Activated naive CD4-positive, alpha-beta T cell treated with anti-CD3 and anti-CD28 coated beads, Interleukin-2, amount 50 U/mL, for 24 hours (primary cell): ENCODE data around the gene TMUB1.

Source experiments
- H3K27ac Mint-ChIP-seq: one replicate; pipeline ENCODE4 v1.8.0; 2021; ENCODE audit warnings: mild to moderate bottlenecking, mixed read lengths
- H3K27me3 Mint-ChIP-seq: one replicate; pipeline ENCODE4 v1.8.0; 2021; ENCODE audit warnings: mixed read lengths
- H3K36me3 Mint-ChIP-seq: one replicate; pipeline ENCODE4 v1.8.0; 2021; ENCODE audit warnings: mixed read lengths
- H3K4me1 Mint-ChIP-seq: one replicate; pipeline ENCODE4 v1.8.0; 2021; ENCODE audit warnings: mixed read lengths
- H3K4me3 Mint-ChIP-seq: one replicate; pipeline ENCODE4 v1.8.0; 2021; ENCODE audit warnings: mild to moderate bottlenecking, mixed read lengths
- H3K9me3 Mint-ChIP-seq: one replicate; pipeline ENCODE4 v1.8.0; 2021; ENCODE audit warnings: mixed read lengths

TMUB1 gene

DNA sequence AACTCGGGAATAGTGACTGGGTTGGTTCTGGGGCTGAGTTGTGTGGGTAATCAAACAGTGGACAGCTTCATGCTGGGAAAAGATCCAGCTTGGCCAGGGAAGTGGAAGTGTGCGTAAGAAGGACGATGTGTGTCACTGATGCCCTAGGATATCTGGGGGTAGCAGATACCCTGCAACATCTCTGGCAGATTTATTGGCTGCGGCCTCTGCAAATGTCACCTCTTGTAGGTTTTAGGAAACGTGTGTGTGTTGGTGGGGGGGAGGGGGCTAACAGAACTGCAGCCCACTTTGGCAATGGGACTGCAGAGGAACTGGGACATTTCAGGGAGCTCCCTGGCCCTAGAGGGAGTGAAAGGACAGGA is 2.0 kb upstream of the TMUB1 start:
- Mint-ChIP-seq H3K27me3 (no peaks in the 10 kb centered on the region), H3K27ac (peak overlapping the region; percentile 83), H3K4me1 (peaks cover 39% of the 10 kb centered on the region), H3K4me3 (peak overlapping the region; percentile 60), H3K36me3 (peaks cover 2% of the 10 kb centered on the region), H3K9me3 (no peaks in the 10 kb centered on the region)

DNA sequence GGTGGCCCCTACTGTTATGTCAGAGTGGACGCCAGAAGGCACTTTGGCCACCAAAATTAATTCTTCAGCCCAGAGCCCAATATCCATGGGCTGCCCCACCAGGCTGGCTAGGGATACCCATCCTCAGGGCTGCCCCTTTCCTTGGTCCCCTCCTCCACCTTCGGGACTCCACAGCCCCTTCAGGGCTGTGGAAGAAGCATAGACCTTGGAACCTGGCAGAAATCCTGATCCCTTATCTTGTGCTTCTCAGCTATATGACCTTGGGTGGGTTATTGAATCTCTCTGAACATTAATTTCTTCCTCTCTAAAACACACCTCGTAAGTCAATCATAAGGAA is 499 bp upstream of the TMUB1 start:
- Mint-ChIP-seq H3K27me3 (no peaks in the 10 kb centered on the region), H3K36me3 (peaks cover 2% of the 10 kb centered on the region), H3K4me1 (peaks cover 40% of the 10 kb centered on the region), H3K9me3 (no peaks in the 10 kb centered on the region), H3K4me3 (peak overlapping the region; percentile 76), H3K27ac (no peak overlapping the region)

DNA sequence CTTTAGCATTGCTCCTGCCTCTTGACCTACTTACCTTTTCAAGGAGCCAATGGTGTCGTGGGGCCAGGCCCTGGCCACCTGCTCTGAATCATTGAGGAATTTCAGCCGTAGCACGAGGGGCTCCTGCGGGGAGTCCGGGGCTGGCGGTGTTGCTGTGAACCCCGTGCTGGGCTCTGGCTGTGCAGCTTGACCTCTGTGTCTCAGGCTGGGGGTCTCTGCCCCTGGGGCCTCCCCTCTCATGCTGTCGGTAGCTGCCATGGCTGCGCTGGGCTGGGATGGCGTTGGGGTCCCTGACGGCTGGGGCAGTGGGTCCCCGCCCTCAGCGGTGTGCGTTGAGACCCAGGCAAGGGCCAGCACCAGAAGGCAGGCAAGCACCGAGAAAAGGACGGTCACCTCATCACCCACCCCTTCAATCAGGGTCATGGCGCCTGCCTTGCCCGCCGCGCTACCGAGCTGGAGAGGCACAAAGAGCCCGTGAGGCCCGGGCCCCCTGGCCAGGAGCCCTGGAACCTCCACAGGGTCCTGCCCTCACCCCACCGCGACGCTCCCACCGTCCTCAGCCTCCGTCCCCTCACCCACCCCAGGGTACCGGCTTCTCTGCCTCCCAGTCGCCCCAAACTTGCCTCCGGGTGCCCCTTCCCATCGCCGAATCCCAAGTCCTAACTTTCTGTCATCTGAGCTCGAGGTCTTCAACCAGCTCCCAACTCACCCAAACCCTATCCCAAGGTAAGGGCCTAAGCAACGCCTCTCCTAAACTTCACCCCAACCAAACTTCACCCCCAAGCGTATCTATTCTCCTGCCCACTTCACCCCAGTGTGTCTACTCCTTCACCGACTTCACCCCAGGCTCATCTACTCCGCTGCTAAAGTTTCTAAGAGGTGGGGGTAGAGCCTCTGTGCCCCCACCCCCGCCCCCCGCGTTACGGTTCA is 887 bp downstream of the TMUB1 start:
- no peaks in the 10 kb centered on the region for H3K9me3 Mint-ChIP-seq
- H3K36me3 Mint-ChIP-seq = peaks cover 2% of the 10 kb centered on the region
- no peaks in the 10 kb centered on the region for H3K27me3 Mint-ChIP-seq
- H3K4me1 Mint-ChIP-seq = peaks cover 40% of the 10 kb centered on the region
- H3K4me3 Mint-ChIP-seq = peak overlapping the region; percentile 96
- H3K27ac Mint-ChIP-seq = peak overlapping the region; percentile 96

DNA sequence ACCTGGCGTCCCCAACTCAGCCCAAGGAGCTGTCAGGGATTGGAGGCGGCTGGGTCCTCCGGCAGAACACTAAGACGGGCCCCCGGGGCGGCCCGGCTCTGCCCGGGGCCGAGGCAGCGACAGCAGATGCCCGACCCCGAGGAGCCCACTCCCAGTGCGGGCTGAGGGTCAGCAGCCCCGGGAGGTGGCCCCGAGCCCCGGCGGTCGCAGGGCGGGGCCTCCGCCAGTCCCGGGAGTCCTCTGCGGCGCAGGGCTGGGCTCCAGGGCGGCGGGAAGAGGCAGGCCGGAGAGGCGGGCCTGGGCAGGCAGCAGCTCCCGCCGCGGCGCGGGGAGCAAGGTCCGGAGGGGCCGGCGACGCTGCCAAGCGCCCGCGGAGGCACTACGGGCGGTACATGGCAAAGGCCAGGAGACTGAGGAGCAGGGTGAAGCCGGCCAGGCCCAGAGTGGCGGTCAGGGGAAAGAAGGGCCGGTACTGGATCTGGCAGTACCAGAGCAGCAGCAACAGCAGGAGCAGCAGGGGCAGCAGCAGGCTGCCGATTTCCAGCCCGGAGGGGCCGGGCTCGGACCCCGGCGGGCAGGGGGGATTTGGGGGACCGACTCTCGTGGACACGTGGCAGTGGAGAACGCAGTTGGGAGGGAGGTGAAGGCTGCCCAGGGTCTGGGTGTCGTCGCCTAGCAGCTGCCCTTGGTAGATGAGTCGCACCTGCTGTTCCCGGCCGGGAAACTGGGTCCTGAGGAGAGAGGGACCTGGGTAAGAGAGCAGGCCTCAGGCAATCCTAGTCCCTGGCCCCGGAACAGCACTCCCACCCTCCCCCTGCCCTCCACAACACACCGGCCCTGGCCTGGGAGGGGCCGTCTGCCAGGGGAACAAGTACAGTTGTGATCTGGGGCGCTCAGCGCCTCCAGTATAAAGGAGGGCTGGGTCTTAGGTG is 1.9 kb downstream of the TMUB1 start:
- H3K27me3 Mint-ChIP-seq = no peaks in the 10 kb centered on the region
- peaks cover 2% of the 10 kb centered on the region for H3K36me3 Mint-ChIP-seq
- H3K4me3 Mint-ChIP-seq = peak overlapping the region; percentile 98
- H3K9me3 Mint-ChIP-seq = no peaks in the 10 kb centered on the region
- H3K27ac Mint-ChIP-seq = peak overlapping the region; percentile 41
- H3K4me1 Mint-ChIP-seq = peaks cover 40% of the 10 kb centered on the region

DNA sequence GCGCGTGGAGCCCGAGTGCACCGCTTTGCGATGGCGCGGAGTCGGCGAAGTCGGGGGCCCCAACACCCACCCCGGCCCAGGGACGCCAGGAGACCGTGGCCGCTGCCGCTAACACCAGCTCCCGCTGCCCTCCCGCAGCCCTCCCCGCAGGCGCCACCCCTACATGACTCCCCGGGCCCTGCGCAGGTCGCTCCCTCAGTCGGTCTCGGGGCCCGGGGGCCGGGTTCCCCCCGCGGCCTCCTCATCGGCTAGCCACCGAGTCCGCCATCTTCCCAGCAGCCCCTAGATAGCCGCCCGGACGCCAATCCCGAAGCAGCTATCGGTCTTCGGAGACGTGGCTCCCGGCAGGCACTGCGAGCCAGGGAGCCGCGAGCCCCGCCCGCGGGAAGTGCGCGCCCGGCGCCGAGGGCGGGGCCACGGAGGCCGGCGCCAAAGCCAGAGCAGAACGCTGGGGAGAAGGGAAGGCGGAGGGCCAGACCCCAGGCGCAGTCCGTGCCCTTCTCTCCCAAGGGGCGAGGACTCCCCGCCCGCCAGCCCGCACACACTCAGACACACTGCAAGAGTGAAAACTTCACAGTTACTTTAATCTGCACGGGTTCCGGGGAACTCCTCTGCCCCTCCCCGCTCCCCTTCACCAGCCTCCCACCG is 2.6 kb downstream of the TMUB1 start, which contains the start of gene FASTK:
FASTK (minus strand) TSS at position 288 of the 648 bp plus-strand sequence; CDS start at position 245, 43 bp downstream.
- Mint-ChIP-seq H3K36me3 (peaks cover 2% of the 10 kb centered on the region), H3K4me3 (peak within 1 kb of the TSS; percentile 98), H3K9me3 (no peaks in the 10 kb centered on the region), H3K27me3 (no peaks in the 10 kb centered on the region), H3K27ac (peak within 1 kb of the TSS; percentile 94), H3K4me1 (peaks cover 37% of the 10 kb centered on the region)

DNA sequence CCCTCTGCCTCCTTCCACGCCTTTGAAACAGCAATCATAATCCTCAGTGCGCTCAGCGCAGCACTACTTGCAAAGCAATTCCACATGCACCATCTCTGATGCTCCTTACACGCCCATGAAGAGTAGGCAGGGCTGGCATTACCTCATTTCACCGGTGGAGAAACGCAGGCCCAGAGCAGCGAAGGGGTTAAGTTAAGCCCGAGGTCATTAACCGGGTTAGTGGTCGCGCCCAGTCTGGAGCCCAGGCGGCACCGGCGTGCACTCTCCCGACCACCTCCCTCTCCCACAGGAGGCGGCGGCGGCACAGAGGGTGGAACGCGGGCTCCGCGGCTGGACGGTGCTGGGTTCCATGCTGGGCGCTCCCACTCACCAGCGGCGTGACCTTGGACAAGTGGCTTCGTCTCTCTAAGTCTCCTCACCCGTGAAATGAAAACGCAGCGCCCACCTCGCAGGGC is 3.2 kb downstream of the TMUB1 start:
- Mint-ChIP-seq H3K36me3 (peaks cover 3% of the 10 kb centered on the region), H3K27me3 (no peaks in the 10 kb centered on the region), H3K4me3 (peak overlapping the region; percentile 98), H3K27ac (peak overlapping the region; percentile 94), H3K4me1 (peaks cover 32% of the 10 kb centered on the region), H3K9me3 (no peaks in the 10 kb centered on the region)

DNA sequence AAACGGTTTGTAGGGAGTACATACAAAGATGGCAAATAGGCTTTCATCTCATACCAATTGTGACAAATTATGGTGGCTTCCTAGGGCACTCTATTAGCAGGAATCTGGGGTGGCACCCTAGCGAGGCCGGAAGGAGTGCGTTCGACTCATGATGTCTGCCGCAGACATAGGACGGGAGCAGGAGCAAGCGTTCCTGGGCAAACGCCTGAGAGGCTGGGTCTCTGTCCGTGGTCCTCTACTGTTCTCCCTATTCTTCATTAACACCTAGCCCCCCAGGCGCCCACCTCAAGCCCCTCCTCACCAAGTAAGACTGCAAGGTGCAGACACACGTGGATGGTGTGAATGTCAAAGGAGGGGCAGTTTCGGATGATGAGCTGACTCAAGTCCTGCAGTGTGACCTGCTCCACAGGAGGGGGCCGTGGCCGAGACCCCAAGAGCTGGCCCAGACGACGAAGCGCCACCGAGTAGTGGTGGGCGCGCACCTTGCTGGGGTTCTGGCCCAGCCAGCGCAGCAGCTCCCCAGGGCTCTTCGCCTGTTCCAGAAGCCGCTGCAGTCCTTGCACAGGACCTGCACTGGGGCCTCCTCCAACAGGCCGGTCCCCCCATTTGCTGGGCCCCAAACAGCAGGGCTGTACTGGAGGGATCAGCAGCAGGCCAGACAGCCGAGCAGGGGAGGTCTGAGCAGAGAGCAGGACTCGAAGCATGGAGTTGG is 3.9 kb downstream of the TMUB1 start:
- Mint-ChIP-seq H3K27me3 (no peaks in the 10 kb centered on the region), H3K4me1 (peaks cover 26% of the 10 kb centered on the region), H3K9me3 (no peaks in the 10 kb centered on the region), H3K36me3 (peaks cover 5% of the 10 kb centered on the region), H3K4me3 (peak overlapping the region; percentile 98), H3K27ac (peak overlapping the region; percentile 87)

DNA sequence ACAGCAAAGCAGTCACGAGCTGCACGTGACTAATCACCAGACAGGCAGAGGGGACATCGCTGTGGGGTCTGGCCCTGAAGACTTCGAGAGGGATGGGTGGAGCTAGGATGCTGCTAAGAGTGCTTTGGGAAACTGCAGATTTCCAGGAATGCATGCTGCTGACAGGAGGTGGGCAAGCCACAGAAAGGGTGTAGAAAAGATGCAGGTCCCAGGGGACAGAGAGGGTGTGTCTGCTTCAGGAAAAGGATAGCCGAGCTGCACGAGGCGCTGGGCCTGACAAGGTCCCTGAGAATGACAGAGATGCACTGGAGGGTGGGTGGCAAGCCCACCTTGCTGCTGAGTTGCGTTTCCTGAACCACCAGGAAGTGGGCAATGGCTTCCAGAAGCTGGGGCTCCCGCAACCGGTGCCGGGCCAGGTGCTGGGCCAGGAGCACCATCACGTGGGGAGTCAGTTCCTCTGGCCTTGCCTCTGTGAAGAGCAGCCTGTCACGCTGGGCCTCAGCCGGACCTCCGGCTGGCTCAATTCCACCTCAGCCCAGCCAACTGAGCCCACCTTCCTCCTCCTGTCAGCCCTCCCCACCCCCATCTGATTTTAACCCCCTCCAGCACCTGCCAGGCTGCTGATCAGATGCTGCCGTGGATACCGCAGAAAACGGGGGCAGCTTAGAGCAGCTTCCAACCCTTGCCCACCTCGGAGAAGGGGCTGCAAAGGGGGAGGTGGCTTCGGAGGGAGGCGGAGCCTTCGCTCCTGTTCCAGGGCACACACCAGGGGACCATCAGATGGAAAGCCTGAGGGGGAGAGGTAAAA is 4.9 kb downstream of the TMUB1 start:
- H3K36me3 Mint-ChIP-seq = peaks cover 5% of the 10 kb centered on the region
- H3K27me3 Mint-ChIP-seq = no peaks in the 10 kb centered on the region
- no peaks in the 10 kb centered on the region for H3K9me3 Mint-ChIP-seq
- peak overlapping the region; percentile 98 for H3K4me3 Mint-ChIP-seq
- peaks cover 26% of the 10 kb centered on the region for H3K4me1 Mint-ChIP-seq
- peak overlapping the region; percentile 87 for H3K27ac Mint-ChIP-seq

DNA sequence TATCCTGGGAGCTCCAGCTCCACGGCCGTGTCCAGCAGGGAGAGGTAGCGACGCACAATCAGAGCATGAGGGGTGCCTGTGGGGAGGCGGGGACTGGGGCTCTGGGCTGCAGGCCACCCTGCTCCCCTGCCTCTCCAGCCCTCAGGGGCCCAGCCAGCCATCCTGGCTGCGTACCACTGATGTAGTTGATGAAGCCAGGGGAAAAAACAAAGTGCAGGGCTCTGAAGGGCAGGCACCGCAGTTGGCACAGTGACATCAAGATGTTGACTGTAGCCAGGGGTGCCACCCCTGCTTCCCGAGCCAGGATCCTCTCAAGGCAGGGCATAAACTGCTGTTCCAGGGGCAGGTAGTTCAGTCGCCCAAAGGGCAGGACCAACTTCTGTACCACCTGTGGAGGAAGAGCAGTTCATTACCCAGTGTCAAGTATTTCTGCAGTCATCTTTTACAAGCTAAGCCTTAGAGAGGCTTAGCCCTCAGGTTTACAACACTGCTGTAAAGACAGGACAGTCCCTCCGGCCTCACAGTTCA is 5.5 kb downstream of the TMUB1 start:
- Mint-ChIP-seq H3K9me3 (no peaks in the 10 kb centered on the region), H3K36me3 (peaks cover 4% of the 10 kb centered on the region), H3K4me1 (peaks cover 24% of the 10 kb centered on the region), H3K27me3 (no peaks in the 10 kb centered on the region), H3K27ac (peak overlapping the region; percentile 66), H3K4me3 (peak overlapping the region; percentile 73)

DNA sequence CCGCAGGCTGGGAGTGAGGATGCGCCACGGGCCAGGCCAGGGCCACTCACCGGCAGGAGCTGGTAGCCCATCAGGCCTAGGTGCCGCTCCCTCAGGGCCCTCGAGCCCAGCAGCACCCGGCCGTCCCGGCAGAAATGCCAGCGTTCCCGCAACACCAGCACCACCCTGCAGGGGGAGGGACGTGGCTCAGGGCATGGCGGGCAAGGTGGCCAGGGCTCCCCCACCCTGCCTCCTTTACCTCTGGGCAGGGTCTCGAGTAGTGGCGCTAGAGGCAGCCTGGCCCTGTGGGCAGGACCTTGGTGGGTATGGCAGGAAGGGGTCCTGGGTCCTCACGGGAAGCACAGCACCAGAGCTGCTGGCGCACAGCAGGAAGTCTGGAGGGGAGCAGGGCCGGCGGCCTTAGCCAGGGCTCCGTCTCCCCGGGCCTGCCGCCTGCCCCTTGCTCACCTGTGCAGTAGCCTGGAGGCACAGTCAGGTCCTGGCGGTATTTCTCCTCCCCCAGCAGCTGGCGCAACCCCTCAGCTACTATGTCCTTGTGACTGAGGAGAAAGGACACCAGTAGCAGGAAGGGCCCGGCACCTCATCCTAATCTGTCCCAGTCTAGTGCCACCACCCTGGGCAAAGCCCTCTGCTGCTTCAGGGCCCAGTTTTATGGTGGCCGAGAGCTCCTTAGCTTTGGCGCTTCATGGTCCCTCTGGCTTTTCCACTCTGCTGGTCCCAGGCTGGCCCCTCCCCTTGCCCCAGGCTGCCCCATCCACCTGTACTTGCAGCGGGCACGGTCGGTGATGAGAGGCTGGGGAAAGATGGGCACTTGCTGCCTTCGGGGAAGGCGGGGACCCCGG is 6.2 kb downstream of the TMUB1 start:
- Mint-ChIP-seq H3K4me3 (no peak overlapping the region), H3K36me3 (peaks cover 3% of the 10 kb centered on the region), H3K9me3 (no peaks in the 10 kb centered on the region), H3K27ac (no peak overlapping the region), H3K4me1 (peaks cover 20% of the 10 kb centered on the region), H3K27me3 (no peaks in the 10 kb centered on the region)

DNA sequence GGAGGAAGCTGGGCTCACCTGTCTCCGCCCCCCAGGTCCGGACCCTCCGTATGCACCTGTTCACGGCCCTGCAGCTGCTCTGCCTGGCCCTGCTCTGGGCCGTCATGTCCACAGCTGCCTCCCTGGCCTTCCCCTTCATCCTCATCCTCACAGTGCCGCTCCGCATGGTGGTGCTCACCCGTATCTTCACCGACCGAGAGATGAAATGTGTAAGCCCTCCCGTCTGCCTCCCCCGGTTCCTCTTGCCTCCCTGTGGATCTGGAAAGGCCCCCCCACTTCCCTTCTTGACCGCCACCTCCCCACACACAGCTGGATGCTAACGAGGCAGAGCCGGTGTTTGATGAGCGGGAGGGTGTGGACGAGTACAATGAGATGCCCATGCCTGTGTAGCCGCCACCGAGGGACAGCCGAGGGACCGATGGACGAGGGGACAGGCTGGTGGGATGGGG is 7.3 kb downstream of the TMUB1 start:
- no peak overlapping the region for H3K27ac Mint-ChIP-seq
- H3K27me3 Mint-ChIP-seq = no peaks in the 10 kb centered on the region
- no peaks in the 10 kb centered on the region for H3K9me3 Mint-ChIP-seq
- peaks cover 17% of the 10 kb centered on the region for H3K4me1 Mint-ChIP-seq
- H3K36me3 Mint-ChIP-seq = peaks cover 5% of the 10 kb centered on the region
- no peak overlapping the region for H3K4me3 Mint-ChIP-seq

DNA sequence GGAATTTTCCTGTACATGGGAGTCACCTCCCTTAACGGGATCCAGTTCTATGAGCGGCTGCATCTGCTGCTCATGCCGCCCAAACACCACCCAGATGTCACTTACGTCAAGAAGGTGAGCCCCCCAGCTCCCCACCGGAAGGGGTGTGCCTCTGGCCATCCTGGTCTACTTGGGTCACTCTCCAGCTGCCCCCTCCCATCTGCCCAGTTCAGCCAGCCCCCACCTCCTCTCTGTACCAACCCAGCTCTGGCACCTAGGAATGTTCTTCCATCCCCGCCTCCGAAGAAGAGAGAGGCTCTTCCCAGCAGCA is 7.7 kb downstream of the TMUB1 start:
- Mint-ChIP-seq H3K27ac (peak overlapping the region; percentile 91), H3K9me3 (no peaks in the 10 kb centered on the region), H3K4me1 (peaks cover 17% of the 10 kb centered on the region), H3K27me3 (no peaks in the 10 kb centered on the region), H3K36me3 (peaks cover 5% of the 10 kb centered on the region), H3K4me3 (no peak overlapping the region)

DNA sequence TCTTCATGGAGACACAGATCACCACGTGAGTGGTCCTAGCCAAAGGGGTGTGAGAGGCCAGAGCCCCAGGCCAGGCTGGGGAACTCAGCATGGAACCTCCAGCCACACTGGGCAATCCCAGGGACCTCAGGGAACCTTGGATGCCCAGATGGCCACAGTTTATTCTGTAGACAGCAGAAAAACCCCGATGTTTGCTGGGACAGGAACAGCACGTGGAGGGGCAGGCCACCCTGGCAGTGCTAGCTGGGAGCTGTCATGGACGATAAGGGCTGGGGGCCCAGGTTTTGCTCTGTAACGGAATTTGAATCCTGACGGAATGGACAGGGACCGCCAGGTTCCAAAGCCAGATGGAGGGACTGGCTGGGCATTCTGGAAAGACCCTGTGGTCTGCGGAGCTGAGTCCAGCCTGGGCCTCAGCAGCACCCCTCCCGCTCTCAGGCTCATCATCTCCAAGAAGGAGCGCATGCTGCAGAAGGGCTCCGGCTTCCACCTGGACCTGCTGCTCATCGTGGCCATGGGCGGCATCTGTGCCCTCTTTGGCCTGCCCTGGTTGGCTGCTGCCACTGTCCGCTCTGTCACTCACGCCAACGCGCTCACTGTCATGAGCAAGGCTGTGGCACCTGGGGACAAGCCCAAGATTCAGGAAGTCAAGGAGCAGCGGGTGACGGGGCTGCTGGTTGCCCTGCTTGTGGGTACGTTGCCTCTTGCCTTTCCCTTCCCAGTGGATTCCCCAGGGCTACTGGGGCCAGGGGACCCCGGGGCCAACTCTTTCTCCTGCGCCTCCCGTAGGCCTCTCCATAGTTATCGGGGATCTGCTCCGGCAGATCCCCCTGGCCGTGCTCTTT is 8.3 kb downstream of the TMUB1 start:
- Mint-ChIP-seq H3K36me3 (peaks cover 5% of the 10 kb centered on the region), H3K4me1 (peaks cover 16% of the 10 kb centered on the region), H3K27me3 (no peaks in the 10 kb centered on the region), H3K27ac (peak overlapping the region; percentile 91), H3K9me3 (no peaks in the 10 kb centered on the region), H3K4me3 (no peak overlapping the region)
